Cardiac septum (tissue), 1 donor: ENCODE results near the gene MTHFD2. TPM values are rescaled to one million over a fixed set of nuclear protein-coding genes. Genes with fewer than 3 reads are reported as not detected.

Experiments used
- DNase-seq: peaks from one replicate; pipeline ENCODE4 v3.0.0-alpha.2; 2020; ENCODE audit warnings: low spot score
- intact Hi-C: fragments of 100-400 bp; cut with DNase I; formaldehyde crosslinking; loops from one replicate; pipeline ENCODE4 v1.14.0; 2022
- total RNA-seq: library from RNA; stranded (reverse); fragmentation: NEBNext Ultra II Directional; extraction: Animal tissue kit (Norgen Biotek cat#: 25700); gene quantifications from one replicate; pipeline ENCODE4 v1.2.1, GENCODE V29; 2021
- donor health status: DM: no; HTN: no; CAD: no.

Gene MTHFD2
- total RNA-seq, 1 donor from 2014 or later, result 26.8 TPM

- no peak for DNase-seq
- intact Hi-C loops, result loop anchor here (5.0 kb wide), 1 partner anchor 79 kb away; no protein-coding TSS in a partner anchor
Measured at GRCh38 chr2:74253306-74253970, 55.0 kb downstream of the MTHFD2 start.

GRCh38 chr2:74253971-74254310 lies 55.5 kb downstream of the MTHFD2 start:
- intact Hi-C loops, result loop anchor here (5.0 kb wide), 1 partner anchor 78 kb away; no protein-coding TSS in a partner anchor
- no peak for DNase-seq

- no peak for DNase-seq
- intact Hi-C loops, result no loop called here
Measured at GRCh38 chr2:74255660-74256213, 57.3 kb downstream of the MTHFD2 start.

DNA sequence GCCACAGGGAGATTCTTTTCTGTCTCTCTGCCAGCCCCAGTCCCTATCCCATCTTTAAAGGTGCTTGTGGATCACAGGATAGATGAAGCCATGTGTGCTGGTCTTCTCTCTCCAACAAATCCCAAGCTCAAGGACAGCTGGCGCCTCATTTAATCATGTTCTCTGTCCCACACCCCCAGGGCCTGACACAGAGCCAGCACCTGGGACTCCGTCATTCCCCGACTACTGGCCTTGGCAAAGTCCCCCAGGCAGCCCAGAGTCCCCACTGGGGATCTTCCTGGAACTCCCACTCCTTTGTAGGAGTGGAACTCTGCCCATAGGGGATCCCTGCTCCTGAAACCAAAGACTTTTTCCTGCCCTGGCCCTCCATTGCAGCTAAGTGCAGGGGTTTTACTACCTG lies 60.8 kb downstream of the MTHFD2 start:
- intact Hi-C loops, result no loop called here

GRCh38 chr2:74259733-74260132 lies 61.3 kb downstream of the MTHFD2 start:
- peak; percentile 61 for DNase-seq
- intact Hi-C loops, result loop anchor here (10.0 kb wide), 2 partner anchors 115 to 435 kb away; partner anchors contain the start of genes BOLA3 and STAMBP

More for the DNA sequence above, 60.8 kb downstream of the MTHFD2 start:
- DNase-seq, result peak; percentile 69

GRCh38 chr2:74260495-74260894 lies 62.1 kb downstream of the MTHFD2 start:
- intact Hi-C loops, result loop anchor here (10.0 kb wide), 2 partner anchors 116 to 436 kb away; partner anchors contain the start of genes BOLA3 and STAMBP
- no peak for DNase-seq

GRCh38 chr2:74261204-74261864 lies 62.9 kb downstream of the MTHFD2 start:
- DNase-seq, result no peak
- intact Hi-C loops, result loop anchor here (10.0 kb wide), 2 partner anchors 117 to 437 kb away; partner anchors contain the start of genes BOLA3 and STAMBP

- intact Hi-C loops, result loop anchor here (10.0 kb wide), 2 partner anchors 118 to 438 kb away; partner anchors contain the start of genes BOLA3 and STAMBP
- DNase-seq, result no peak
Measured at GRCh38 chr2:74262681-74263080, 64.3 kb downstream of the MTHFD2 start.

- intact Hi-C loops, result loop anchor here (10.0 kb wide), 2 partner anchors 119 to 439 kb away; partner anchors contain the start of genes BOLA3 and STAMBP
- DNase-seq, result no peak
Measured at GRCh38 chr2:74264281-74264680, 65.9 kb downstream of the MTHFD2 start.

DNA sequence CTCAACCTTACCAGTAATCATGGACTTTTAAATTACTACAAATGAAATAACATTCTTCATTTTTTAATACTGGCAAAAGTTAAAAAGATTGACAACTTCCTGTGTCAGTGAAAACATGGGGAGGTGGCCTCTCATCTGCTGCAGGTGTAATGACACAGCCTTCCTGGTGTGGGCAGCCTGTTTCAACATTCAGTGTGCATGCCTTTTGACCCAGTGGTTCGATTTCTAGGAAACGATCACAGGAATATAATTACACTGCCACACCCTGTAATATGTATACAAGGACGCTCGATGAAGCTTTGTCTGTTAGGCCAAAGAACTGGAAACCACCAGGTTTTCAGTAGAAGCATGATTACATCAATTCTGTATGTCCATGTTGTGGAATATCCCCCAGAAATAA lies 68.7 kb downstream of the MTHFD2 start:
- DNase-seq, result no peak
- intact Hi-C loops, result loop anchor here (10.0 kb wide), 2 partner anchors 122 to 442 kb away; partner anchors contain the start of genes BOLA3 and STAMBP

Other genes with a start within 250 kb of the MTHFD2 start
- 3.7 TPM for gene TET3, start 213.7 kb upstream of the MTHFD2 start, total RNA-seq
- 69.5 TPM for gene BOLA3, start 50.7 kb upstream of the MTHFD2 start, total RNA-seq
- gene MOB1A, start 19.7 kb upstream of the MTHFD2 start, total RNA-seq, result 66.9 TPM
- 3.6 TPM for gene SLC4A5, start 144.8 kb downstream of the MTHFD2 start, total RNA-seq
- 233 TPM for gene DCTN1, start 181.7 kb downstream of the MTHFD2 start, total RNA-seq
- 1.1 TPM for gene C2orf81, start 223.0 kb downstream of the MTHFD2 start, total RNA-seq
- gene WDR54, start 223.1 kb downstream of the MTHFD2 start, total RNA-seq, result 2.6 TPM
- 18.5 TPM for gene RTKN, start 243.3 kb downstream of the MTHFD2 start, total RNA-seq